Testis (tissue), 2 donors: ENCODE data around the gene ERCC6L2.

Experiments
- CTCF ChIP-seq, 3 experiments: fragments of 450-650 bp in 2 of 3; fragments of 200-600 bp in 1 of 3; sonication (generic) in 1 of 3; IDR thresholded peaks; one replicate each; pipeline ENCODE4 v1.5.1; 2016 to 2019; ENCODE audit warnings: antibody characterized with exemption in 3 of 3, mild to moderate bottlenecking in 2 of 3, moderate library complexity in 1 of 3
- POLR2A ChIP-seq: fragments of 450-650 bp; IDR thresholded peaks from one replicate; pipeline ENCODE4 v1.6.1; 2017; ENCODE audit warnings: antibody characterized with exemption, mild to moderate bottlenecking, moderate library complexity

GRCh38 chr9:95993337-95993736 lies 117.8 kb downstream of the ERCC6L2 start:
- no peak for TF ChIP-seq POLR2A
- TF ChIP-seq CTCF (IDR thresholded peaks at IDR 0.05), result no peak
